GM18861 (cell line): ENCODE results near the gene HLA-DPA1.
"Not testable (repeated sequence)": the region's sequence is repeated elsewhere in the genome, so short reads cannot be mapped to it uniquely, and the experiment has no call there.

ENCODE experiments used
- ATAC-seq: cut with Tn5 transposase; IDR thresholded peaks from one replicate; pipeline ENCODE4 v1.9.1; 2021; ENCODE audit not compliant: unreplicated experiment

The HLA-DPA1 gene

GRCh38 chr6:33073431-33073871, at the start of gene HLA-DPA1:
HLA-DPA1 (minus strand) TSS chr6:33073649.
- peak; percentile 57 for ATAC-seq

- ATAC-seq, result no peak
These were observed 49.7 kb upstream of the HLA-DPA1 start for GRCh38 chr6:33123181-33123580.

- ATAC-seq, result no peak
These were observed 46.6 kb upstream of the HLA-DPA1 start for GRCh38 chr6:33120001-33120400.

- no peak for ATAC-seq
These were observed 45.2 kb upstream of the HLA-DPA1 start for GRCh38 chr6:33118525-33119123.

- no peak for ATAC-seq
These were observed 44.4 kb upstream of the HLA-DPA1 start for GRCh38 chr6:33117811-33118277.

GRCh38 chr6:33116841-33117711, 43.6 kb upstream of the HLA-DPA1 start:
- no peak for ATAC-seq

- no peak for ATAC-seq
These were observed 43.0 kb upstream of the HLA-DPA1 start for GRCh38 chr6:33116417-33116816.

- ATAC-seq, result no peak
These were observed 41.0 kb upstream of the HLA-DPA1 start for GRCh38 chr6:33114406-33114805.

GRCh38 chr6:33113755-33114154, 40.3 kb upstream of the HLA-DPA1 start:
- no peak for ATAC-seq

- ATAC-seq, result peak; percentile 85
These were observed 38.7 kb upstream of the HLA-DPA1 start for GRCh38 chr6:33112148-33112547.

- no peak for ATAC-seq
These were observed 34.9 kb upstream of the HLA-DPA1 start for GRCh38 chr6:33108307-33108706.

GRCh38 chr6:33107641-33108040, 34.2 kb upstream of the HLA-DPA1 start:
- no peak for ATAC-seq

- ATAC-seq, result no peak
These were observed 32.7 kb upstream of the HLA-DPA1 start for GRCh38 chr6:33105916-33106871.

- no peak for ATAC-seq
These were observed 31.9 kb upstream of the HLA-DPA1 start for GRCh38 chr6:33105386-33105785.

- ATAC-seq, result no peak
These were observed 31.4 kb upstream of the HLA-DPA1 start for GRCh38 chr6:33104887-33105286.

GRCh38 chr6:33103776-33104175, 30.3 kb upstream of the HLA-DPA1 start:
- ATAC-seq, result no peak

GRCh38 chr6:33101121-33101737, 27.8 kb upstream of the HLA-DPA1 start:
- ATAC-seq, result not testable (repeated sequence)

- no peak for ATAC-seq
These were observed 22.2 kb upstream of the HLA-DPA1 start for GRCh38 chr6:33095681-33096080.

- ATAC-seq, result no peak
These were observed 20.4 kb upstream of the HLA-DPA1 start for GRCh38 chr6:33093855-33094254.

- no peak for ATAC-seq
These were observed 18.9 kb upstream of the HLA-DPA1 start for GRCh38 chr6:33092385-33092784.

GRCh38 chr6:33091957-33092356, 18.5 kb upstream of the HLA-DPA1 start:
- ATAC-seq, result no peak
